ENCODE data around the gene ELP4. TPM values are rescaled to one million over a fixed set of nuclear protein-coding genes. Genes with fewer than 3 reads are reported as not detected.
"Not testable (repeated sequence)": the region's sequence is repeated elsewhere in the genome, so short reads cannot be mapped to it uniquely, and the experiment has no call there.

ELP4 gene
- total RNA-seq, 1 donor from 2014 or later: 8.6 TPM

DNA sequence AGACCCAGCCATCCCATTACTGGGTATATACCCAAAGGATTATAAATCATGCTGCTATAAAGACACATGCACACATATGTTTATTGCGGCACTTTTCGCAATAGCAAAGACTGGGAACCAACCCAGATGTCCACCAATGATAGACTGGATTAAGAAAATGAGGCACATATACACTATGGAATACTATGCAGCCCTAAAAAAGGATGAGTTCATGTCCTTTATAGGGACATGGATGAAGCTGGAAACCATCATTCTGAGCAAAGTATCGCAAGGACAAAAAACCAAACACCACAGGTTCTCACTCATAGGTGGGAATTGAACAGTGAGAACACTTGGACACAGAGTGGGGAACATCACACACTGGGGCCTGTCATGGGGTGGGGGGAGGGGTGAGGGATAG, 69.8 kb downstream of the ELP4 start:
- H3K4me3 Mint-ChIP-seq (ENCODE audit: unreplicated experiment); H3K27ac Mint-ChIP-seq (ENCODE audit: unreplicated experiment); DNase-seq (ENCODE audit: low spot score); H3K27me3 Mint-ChIP-seq (ENCODE audit: low read depth); H3K4me1 Mint-ChIP-seq (ENCODE audit: low read depth): not testable (repeated sequence)
- H3K36me3 Mint-ChIP-seq (ENCODE audit: low read depth): peaks cover 22% of the 10 kb centered on the region
- H3K9me3 Mint-ChIP-seq (ENCODE audit: low read depth): peaks cover 46% of the 10 kb centered on the region

DNA sequence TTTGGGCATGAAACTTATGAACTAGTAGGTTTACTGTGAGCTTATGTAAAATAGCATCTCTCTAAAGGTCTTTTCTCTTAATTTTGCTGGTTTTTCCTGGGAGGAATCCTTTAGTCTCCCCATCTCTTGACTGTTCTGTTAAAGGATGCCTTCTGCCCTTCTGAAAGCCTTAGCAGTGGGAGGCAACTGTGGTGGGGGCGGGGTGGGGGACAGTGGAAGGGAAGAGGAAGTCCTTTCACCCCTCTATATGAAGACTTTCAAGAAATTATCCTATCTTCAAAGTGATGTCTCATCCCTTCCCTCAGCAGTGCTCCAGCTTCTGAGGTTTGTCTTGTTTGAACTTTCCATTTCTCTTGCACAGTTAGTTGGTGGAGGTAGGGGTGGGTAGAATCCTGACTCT, 73.1 kb downstream of the ELP4 start:
- H3K27ac Mint-ChIP-seq (ENCODE audit: unreplicated experiment): no peak overlapping the region
- H3K4me1 Mint-ChIP-seq (ENCODE audit: low read depth): no peaks in the 10 kb centered on the region
- no peak for DNase-seq (ENCODE audit: low spot score)

DNA sequence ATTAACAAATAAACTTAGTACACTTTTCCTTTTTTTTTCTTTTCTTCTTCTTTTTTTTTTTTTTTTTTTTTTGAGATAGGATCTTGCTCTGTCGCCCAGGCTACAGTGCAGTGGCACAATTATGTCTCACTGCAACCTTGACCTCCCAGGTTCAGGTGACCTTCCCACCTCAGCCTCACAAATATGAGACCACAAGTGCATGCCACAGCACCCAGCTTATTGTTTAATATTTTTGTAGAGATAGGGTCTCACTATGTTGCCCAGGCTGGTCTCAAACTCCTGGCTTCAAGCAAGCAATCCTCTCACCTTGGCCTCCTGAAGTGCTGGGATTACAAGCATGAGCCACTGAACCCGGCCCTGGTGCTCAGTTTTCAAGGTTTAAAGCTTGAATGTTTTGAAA, 88.9 kb downstream of the ELP4 start:
- H3K9me3 Mint-ChIP-seq (ENCODE audit: low read depth): no peaks in the 10 kb centered on the region
- no peaks in the 10 kb centered on the region for H3K4me1 Mint-ChIP-seq (ENCODE audit: low read depth)
- no peaks in the 10 kb centered on the region for H3K27me3 Mint-ChIP-seq (ENCODE audit: low read depth)
- DNase-seq (ENCODE audit: low spot score): no peak
- no peak overlapping the region for H3K27ac Mint-ChIP-seq (ENCODE audit: unreplicated experiment)
- H3K4me3 Mint-ChIP-seq (ENCODE audit: unreplicated experiment): no peak overlapping the region
- no peaks in the 10 kb centered on the region for H3K36me3 Mint-ChIP-seq (ENCODE audit: low read depth)
- TF ChIP-seq, protein P1, sequence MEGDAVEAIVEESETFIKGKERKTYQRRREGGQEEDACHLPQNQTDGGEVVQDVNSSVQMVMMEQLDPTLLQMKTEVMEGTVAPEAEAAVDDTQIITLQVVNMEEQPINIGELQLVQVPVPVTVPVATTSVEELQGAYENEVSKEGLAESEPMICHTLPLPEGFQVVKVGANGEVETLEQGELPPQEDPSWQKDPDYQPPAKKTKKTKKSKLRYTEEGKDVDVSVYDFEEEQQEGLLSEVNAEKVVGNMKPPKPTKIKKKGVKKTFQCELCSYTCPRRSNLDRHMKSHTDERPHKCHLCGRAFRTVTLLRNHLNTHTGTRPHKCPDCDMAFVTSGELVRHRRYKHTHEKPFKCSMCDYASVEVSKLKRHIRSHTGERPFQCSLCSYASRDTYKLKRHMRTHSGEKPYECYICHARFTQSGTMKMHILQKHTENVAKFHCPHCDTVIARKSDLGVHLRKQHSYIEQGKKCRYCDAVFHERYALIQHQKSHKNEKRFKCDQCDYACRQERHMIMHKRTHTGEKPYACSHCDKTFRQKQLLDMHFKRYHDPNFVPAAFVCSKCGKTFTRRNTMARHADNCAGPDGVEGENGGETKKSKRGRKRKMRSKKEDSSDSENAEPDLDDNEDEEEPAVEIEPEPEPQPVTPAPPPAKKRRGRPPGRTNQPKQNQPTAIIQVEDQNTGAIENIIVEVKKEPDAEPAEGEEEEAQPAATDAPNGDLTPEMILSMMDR (IDR thresholded peaks at IDR 0.05): no peak

More for the DNA sequence above, 73.1 kb downstream of the ELP4 start:
- no peak overlapping the region for H3K4me3 Mint-ChIP-seq (ENCODE audit: unreplicated experiment)
- H3K27me3 Mint-ChIP-seq (ENCODE audit: low read depth): no peaks in the 10 kb centered on the region
- peaks cover 3% of the 10 kb centered on the region for H3K36me3 Mint-ChIP-seq (ENCODE audit: low read depth)
- TF ChIP-seq, protein P1 (IDR thresholded peaks at IDR 0.05): no peak
- H3K9me3 Mint-ChIP-seq (ENCODE audit: low read depth): peaks cover 18% of the 10 kb centered on the region

DNA sequence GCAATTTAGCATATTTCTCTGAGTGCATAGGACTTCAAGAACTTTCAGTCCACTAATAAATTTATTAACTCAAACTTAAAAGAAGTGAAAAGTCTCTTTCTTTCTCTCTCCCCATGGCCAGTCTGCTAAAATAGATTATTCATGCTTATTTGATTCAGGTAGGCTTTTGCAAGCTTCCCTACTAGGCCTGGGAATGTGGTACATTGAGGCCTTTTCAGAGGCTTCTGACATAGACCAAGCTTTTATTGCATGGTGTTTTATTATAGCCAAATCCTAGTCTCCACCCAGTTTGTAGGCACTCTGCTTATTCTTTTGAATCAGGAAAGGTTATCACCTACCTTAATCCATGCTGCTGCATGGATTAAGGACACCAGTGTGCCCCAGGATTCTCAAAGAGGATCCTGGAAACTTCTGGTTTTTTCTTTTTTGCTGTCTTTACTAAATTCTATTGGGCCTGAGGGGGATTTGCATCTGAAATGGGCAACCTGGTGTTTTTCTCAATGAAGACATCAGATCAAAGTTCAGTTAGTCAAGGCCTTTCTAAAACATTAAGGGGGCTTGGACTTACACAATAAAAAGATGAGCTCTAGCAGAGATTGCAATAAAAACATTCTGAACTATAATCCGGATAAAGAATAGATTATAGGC, 92.2 kb downstream of the ELP4 start:
- Mint-ChIP-seq H3K4me1 (ENCODE audit: low read depth) (no peaks in the 10 kb centered on the region), H3K27me3 (ENCODE audit: low read depth) (no peaks in the 10 kb centered on the region), H3K4me3 (ENCODE audit: unreplicated experiment) (no peak overlapping the region), H3K9me3 (ENCODE audit: low read depth) (no peaks in the 10 kb centered on the region), H3K27ac (ENCODE audit: unreplicated experiment) (no peak overlapping the region), H3K36me3 (ENCODE audit: low read depth) (no peaks in the 10 kb centered on the region)
- TF ChIP-seq, protein P1 (IDR thresholded peaks at IDR 0.05): no peak
- DNase-seq (ENCODE audit: low spot score): no peak

DNA sequence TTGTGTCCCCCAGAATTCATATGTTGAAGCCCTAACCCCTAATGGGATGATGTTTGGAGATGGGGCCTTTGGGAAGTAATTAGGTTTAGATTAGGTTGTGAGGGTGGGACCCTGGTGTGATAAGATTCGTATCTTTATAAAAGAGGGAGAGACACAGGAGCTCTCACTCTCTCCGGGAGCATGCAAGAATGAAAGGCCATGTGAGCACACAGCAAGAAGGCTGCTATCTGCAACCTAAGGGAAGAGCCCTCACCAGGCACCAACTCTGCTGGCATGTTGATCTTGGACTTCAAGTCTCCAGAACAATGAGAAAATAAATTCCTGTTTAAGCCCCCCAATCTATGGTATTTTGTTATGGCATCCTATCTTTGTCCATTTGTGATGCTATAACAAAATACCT, 97.3 kb downstream of the ELP4 start:
- no peaks in the 10 kb centered on the region for H3K27me3 Mint-ChIP-seq (ENCODE audit: low read depth)
- DNase-seq (ENCODE audit: low spot score): no peak
- no peak overlapping the region for H3K4me3 Mint-ChIP-seq (ENCODE audit: unreplicated experiment)
- H3K9me3 Mint-ChIP-seq (ENCODE audit: low read depth): no peaks in the 10 kb centered on the region
- H3K4me1 Mint-ChIP-seq (ENCODE audit: low read depth): no peaks in the 10 kb centered on the region
- no peak overlapping the region for H3K27ac Mint-ChIP-seq (ENCODE audit: unreplicated experiment)
- H3K36me3 Mint-ChIP-seq (ENCODE audit: low read depth): peaks cover 3% of the 10 kb centered on the region
- TF ChIP-seq, protein P1 (IDR thresholded peaks at IDR 0.05): no peak

DNA sequence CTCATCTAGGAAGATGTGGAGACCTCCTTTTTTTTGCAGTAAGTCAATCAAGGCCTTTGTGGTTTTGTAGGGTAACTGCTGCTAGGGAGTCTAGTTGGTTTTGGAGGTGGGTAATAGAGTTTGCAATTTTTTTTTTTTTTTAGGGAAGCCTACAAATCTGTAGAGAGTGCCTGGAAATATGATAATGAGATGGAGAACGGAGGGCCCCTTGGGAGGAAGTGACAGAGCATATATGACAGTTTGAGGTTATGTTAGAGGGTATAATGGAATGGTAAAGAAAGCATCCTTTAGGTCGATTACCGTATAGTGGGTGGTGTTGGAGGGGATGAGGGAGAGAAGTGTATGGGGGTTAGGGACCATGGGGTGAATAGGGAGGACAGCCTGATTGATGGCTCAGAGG, 98.3 kb downstream of the ELP4 start:
- Mint-ChIP-seq H3K27ac (ENCODE audit: unreplicated experiment) (no peak overlapping the region), H3K27me3 (ENCODE audit: low read depth) (no peaks in the 10 kb centered on the region), H3K4me3 (ENCODE audit: unreplicated experiment) (no peak overlapping the region), H3K36me3 (ENCODE audit: low read depth) (peaks cover 3% of the 10 kb centered on the region), H3K9me3 (ENCODE audit: low read depth) (no peaks in the 10 kb centered on the region), H3K4me1 (ENCODE audit: low read depth) (no peaks in the 10 kb centered on the region)
- TF ChIP-seq, protein P1 (IDR thresholded peaks at IDR 0.05): no peak
- DNase-seq (ENCODE audit: low spot score): no peak
